ENCODE data around the gene SRSF10. TPM values are rescaled to one million over a fixed set of nuclear protein-coding genes. Genes with fewer than 3 reads are reported as not detected.
A peak's percentile ranks its signal among the peaks of the same experiment; 100 is the strongest.

Gene SRSF10
- total and polyA plus RNA-seq, 2 of the 8 experiments (the other 6 are each of a cell fraction or from before 2014, with no cell fraction given), result 155 to 194 TPM

MicroRNAs encoded within 50 kb of the gene (microRNA counts, 767-probe panel; counts per million panel counts)
- 879 counts per million, percentile 95 among the panel's probes with 10 or more counts for microRNA hsa-miR-378f

Small RNAs within 50 kb of the gene (microRNA-seq; reads per million reads assigned to microRNA genes)
- 0 reads per million in 2 experiments for gene MIR378F (ENCODE audit: borderline microRNAs expressed in 2 of 2, borderline number of aligned reads in 2 of 2, borderline replicate concordance in 1 of 2)

Small RNAs within 50 kb of the gene (small RNA-seq; reads per million reads assigned to genes)
- gene MIR378F (ENCODE audit: insufficient read depth), result not detected

Other genes starting within 250 kb of the SRSF10 start
- gene ELOA, start 236.9 kb downstream of the SRSF10 start, total RNA-seq (2021; fragmentation: NEBNext Ultra II Directional; extraction: Animal tissue kit (Norgen Biotek cat#: 25700)), result 56.9 and 61.1 TPM in 2 replicates
- 12.3 and 15.7 TPM in 2 replicates for gene ELOA, start 236.9 kb downstream of the SRSF10 start, polyA plus RNA-seq (2011; rRNA removed)
- 65.0 and 68.8 TPM in 2 replicates for gene PITHD1, start 201.9 kb downstream of the SRSF10 start, total RNA-seq (2021; fragmentation: NEBNext Ultra II Directional; extraction: Animal tissue kit (Norgen Biotek cat#: 25700))
- gene PITHD1, start 201.9 kb downstream of the SRSF10 start, polyA plus RNA-seq (2011; rRNA removed), result 50.4 and 67.4 TPM in 2 replicates
- 138 and 152 TPM in 2 replicates for gene LYPLA2, start 189.2 kb downstream of the SRSF10 start, total RNA-seq (2021; fragmentation: NEBNext Ultra II Directional; extraction: Animal tissue kit (Norgen Biotek cat#: 25700))
- gene LYPLA2, start 189.2 kb downstream of the SRSF10 start, polyA plus RNA-seq (2011; rRNA removed), result 211 and 231 TPM in 2 replicates
- 26.0 and 29.9 TPM in 2 replicates for gene GALE, start 179.6 kb downstream of the SRSF10 start, total RNA-seq (2021; fragmentation: NEBNext Ultra II Directional; extraction: Animal tissue kit (Norgen Biotek cat#: 25700))
- gene GALE, start 179.6 kb downstream of the SRSF10 start, polyA plus RNA-seq (2011; rRNA removed), result 33.9 and 36.1 TPM in 2 replicates
- 13.7 and 15.6 TPM in 2 replicates for gene HMGCL, start 154.9 kb downstream of the SRSF10 start, total RNA-seq (2021; fragmentation: NEBNext Ultra II Directional; extraction: Animal tissue kit (Norgen Biotek cat#: 25700))
- gene HMGCL, start 154.9 kb downstream of the SRSF10 start, polyA plus RNA-seq (2011; rRNA removed), result 19.5 and 24.3 TPM in 2 replicates
- 6.4 and 7.1 TPM in 2 replicates for gene FUCA1, start 112.0 kb downstream of the SRSF10 start, total RNA-seq (2021; fragmentation: NEBNext Ultra II Directional; extraction: Animal tissue kit (Norgen Biotek cat#: 25700))
- 4.0 and 5.9 TPM in 2 replicates for gene FUCA1, start 112.0 kb downstream of the SRSF10 start, polyA plus RNA-seq (2011; rRNA removed)
- gene CNR2, start 67.0 kb downstream of the SRSF10 start, total RNA-seq (2021; fragmentation: NEBNext Ultra II Directional; extraction: Animal tissue kit (Norgen Biotek cat#: 25700)), result not detected in 2 replicates
- gene CNR2, start 67.0 kb downstream of the SRSF10 start, polyA plus RNA-seq (2011; rRNA removed), result not detected in 2 replicates
- 139 and 147 TPM in 2 replicates for gene PNRC2, start 20.5 kb downstream of the SRSF10 start, total RNA-seq (2021; fragmentation: NEBNext Ultra II Directional; extraction: Animal tissue kit (Norgen Biotek cat#: 25700))
- gene PNRC2, start 20.5 kb downstream of the SRSF10 start, polyA plus RNA-seq (2011; rRNA removed), result 57.5 and 84.0 TPM in 2 replicates
- 0.09 and 0.36 TPM in 2 replicates for gene MYOM3, start 131.8 kb upstream of the SRSF10 start, total RNA-seq (2021; fragmentation: NEBNext Ultra II Directional; extraction: Animal tissue kit (Norgen Biotek cat#: 25700))
- 0.05 and 0.08 TPM in 2 replicates for gene MYOM3, start 131.8 kb upstream of the SRSF10 start, polyA plus RNA-seq (2011; rRNA removed)
- gene IL22RA1, start 162.8 kb upstream of the SRSF10 start, total RNA-seq (2021; fragmentation: NEBNext Ultra II Directional; extraction: Animal tissue kit (Norgen Biotek cat#: 25700)), result 0.17 and 0.21 TPM in 2 replicates
- gene IL22RA1, start 162.8 kb upstream of the SRSF10 start, polyA plus RNA-seq (2011; rRNA removed), result 0.32 and 0.44 TPM in 2 replicates
- 9.2 and 10.1 TPM in 2 replicates for gene IFNLR1, start 207.0 kb upstream of the SRSF10 start, total RNA-seq (2021; fragmentation: NEBNext Ultra II Directional; extraction: Animal tissue kit (Norgen Biotek cat#: 25700))
- 6.8 and 11.4 TPM in 2 replicates for gene IFNLR1, start 207.0 kb upstream of the SRSF10 start, polyA plus RNA-seq (2011; rRNA removed)

Data from H1 (cell line).